A172 (cell line): Measurements from ENCODE around the gene AGPAT3. TPM values are rescaled to one million over a fixed set of nuclear protein-coding genes. Genes with fewer than 3 reads are reported as not detected.

ENCODE experiments used
- DNase-seq: peaks from one replicate; pipeline ENCODE4 v3.0.0-alpha.2; 2015; ENCODE audit warnings: low spot score
- total RNA-seq: library from RNA; depleted of rRNA; stranded (reverse); fragments of >200 nt; shearing (Covaris generic); gene quantifications from 2 replicates; pipeline ENCODE4 v1.2.3, GENCODE V29; 2014

The AGPAT3 gene
- total RNA-seq, 1 experiment from 2014 or later: 73.4 TPM

DNA sequence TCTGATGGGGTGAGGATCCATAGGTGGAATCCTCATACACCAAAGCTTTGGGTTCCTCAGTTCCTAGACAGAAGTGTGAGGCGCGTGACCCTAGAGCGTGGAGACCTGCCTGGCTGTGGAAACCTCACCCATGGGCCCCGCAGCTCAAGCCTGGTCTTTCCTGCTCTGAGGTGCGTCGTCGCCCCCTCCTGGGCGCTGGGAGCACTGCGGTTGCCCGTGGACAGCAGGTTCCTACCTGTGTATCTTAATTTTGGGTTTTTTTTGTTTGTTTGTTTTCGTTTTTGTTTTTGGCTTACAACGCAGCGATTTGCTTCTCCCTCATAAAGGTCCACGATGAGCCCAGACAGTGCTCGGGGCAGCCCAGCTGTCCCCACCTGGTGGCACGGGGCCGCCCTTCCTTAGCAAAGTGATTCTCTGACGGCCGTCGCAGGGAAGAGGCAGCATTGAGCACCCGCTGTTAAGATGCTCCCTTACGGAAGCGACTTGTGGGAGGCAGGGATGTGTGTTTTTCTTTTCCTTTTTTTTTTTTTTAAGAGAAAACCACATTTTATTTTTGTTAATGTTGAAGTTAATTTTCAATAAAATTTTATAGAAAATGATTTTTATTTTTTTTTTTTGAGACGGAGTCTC lies 110.6 kb downstream of the AGPAT3 start:
- DNase-seq: peak; percentile 56

DNA sequence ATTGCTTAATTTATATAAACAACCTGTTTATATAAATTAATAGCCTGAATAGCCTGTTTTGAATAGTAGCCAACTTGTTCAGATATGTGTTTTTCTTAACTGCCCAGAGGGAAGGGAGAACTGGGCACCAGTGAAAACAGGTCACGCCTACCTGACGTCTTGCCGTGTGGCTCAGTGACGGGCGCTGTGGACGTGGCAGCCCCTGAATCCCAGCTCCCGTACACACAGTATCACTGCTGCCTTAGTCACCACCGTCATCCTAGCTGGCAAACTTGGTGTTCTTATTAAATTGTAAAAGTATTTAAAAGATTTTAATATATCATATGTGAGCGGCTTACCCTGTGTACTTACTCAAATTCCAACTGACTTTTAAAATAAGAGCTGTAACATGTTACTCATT lies 111.6 kb downstream of the AGPAT3 start:
- DNase-seq: no peak

DNA sequence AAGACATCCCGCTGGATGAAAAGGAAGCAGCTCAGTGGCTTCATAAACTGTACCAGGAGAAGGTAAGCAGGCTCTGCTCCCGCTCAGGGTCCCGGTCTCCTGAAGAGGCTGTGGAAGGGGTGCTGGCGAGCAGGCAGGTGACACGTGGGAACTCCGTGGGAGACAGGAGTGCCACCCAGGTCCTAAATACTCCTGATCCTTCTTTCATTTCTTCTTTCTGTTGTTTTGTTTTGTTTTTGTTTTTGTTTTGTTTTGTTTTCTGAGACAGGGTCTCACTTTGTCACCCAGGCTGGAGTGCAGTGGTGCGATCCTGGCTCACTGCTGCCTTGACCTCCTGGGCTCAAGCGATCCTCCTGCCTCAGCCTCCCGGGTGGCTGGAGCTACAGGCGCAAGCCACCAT lies 113.0 kb downstream of the AGPAT3 start:
- DNase-seq: no peak

DNA sequence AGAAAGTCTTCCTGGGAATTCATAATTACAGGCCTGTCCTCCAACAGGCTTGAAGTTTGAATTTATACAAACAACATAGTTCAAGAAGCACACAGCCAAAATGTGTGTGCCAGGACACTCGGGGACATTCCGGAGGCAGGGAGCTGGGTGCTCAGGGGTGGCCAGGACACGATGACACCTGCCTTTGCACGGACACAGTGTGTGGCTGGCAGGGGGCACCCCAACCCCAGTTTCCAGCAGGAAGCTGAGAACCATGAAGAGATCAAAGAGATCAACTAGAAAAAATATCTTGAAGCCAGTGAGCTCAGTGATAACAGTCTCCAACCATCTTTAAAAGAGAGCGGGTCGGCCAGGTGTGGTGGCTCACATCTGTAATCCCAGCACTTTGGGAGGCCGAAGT lies 114.6 kb downstream of the AGPAT3 start:
- DNase-seq: no peak

DNA sequence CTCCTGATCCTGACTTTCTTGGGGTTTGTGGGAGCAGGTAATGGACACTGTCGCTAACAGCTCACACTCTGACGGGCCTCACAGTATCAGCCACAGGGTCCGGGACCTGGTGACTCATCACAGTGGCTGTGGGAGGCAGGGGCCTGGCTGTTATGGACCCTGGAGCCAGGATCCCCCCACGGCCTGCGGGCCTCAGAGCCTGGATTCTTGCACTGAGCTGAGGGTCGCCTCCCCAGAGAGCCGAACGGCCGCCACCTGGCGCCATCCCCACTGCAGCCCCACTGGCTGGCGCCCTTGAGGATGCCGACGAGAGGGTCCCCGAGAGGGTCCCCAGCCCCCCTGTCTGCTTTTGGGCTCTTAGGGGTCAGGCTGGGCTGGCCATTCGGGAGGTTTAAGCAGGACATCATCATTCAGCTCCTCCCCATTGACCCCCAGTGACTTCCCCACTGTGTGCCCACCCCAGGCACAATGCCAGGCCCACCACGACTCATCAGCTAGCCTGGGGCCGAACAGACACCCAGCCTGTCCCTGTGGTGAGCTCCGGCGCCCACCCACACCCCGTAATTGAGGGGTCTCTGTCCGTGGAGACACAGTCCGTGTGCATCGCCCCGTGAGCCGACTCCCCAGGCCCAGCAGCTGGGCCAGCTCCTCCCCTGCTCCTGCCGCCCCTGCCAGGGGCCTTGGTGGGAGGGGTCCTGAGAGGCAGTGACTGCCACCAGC lies 116.3 kb downstream of the AGPAT3 start:
- no peak for DNase-seq

DNA sequence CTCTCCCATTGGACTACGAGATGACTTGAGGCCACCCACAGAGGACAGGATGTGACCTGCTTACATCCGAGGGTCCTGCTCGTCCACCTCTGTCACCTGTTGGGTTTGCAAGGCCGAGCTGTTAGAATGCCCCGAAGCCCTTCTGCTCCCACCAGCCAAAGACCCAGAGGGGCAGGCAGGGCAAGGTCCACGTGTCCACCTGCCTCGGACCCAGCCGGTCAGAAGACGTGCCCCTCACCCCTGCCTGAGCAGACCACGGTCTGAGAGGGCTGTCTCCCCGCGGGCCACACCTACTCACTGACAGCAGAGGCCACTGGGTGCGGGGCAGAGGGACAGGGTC lies 116.8 kb downstream of the AGPAT3 start:
- DNase-seq: no peak

DNA sequence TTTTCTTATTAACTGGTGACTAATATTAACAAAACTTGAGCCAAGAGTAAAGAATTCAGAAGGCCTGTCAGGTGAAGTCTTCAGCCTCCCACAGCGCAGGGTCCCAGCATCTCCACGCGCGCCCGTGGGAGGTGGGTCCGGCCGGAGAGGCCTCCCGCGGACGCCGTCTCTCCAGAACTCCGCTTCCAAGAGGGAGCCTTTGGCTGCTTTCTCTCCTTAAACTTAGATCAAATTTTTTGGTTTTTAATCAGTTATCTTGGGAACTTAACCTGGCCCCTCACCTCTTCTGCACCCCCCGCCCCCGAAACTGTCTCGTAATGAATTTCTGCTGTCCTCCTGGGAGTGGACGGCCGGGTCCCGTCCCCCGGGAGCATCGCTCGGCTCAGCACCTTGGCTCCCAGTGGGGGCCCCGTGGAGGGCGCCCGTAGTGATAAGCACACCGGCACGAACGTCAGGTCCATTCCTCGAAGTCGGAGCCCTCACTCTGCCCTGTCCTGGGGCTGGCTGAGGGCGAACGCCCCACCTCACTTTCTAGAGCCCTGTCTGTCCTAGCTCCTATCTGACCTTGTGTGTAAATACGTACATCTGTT lies 117.6 kb downstream of the AGPAT3 start:
- DNase-seq: no peak

DNA sequence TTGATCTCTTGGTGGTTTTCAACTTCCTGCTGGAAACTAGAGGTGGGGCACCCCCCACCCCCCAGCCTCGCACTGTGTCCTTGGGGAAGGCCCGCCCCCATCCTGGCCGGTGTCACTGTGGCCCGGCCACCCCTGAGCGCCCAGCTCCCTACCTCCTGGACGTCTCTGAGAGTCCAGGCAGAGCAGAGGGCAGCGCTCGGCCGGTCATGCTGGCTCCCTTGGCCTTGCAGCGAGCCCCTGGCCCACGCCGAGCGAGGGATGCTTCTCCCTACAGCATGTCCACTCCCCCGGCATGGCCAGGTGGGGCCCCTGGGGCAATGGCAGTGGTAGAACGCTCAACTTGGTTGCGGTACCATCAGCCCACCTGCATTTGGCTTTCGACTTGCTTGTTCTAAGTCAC lies 118.4 kb downstream of the AGPAT3 start:
- DNase-seq: no peak

DNA sequence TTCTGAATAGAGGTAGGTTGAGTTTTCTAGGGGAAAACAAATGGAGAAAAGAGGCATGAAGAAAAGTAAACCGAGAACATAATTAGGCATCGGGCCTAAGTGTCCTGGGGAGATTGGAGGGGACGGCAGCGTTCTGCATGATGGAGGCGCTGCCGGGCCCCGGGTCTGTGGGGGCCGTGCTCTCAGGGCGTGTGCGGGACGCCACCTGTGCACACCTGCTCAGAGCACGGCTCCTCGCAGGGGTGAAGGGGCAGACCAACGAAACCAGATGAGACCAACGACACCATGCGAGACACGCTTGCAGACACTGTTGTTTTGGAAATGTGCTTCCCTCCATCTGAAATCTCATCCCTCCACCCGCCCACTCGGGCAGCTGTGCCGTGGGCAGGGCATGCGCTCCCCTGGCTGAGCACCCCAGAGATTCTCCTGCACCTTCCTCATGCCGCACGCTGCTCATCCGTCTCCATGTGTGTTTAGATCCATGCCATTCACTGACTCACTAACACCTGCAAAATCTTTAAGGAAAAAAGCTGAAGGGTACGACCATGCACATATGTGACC lies 118.9 kb downstream of the AGPAT3 start:
- DNase-seq: no peak

DNA sequence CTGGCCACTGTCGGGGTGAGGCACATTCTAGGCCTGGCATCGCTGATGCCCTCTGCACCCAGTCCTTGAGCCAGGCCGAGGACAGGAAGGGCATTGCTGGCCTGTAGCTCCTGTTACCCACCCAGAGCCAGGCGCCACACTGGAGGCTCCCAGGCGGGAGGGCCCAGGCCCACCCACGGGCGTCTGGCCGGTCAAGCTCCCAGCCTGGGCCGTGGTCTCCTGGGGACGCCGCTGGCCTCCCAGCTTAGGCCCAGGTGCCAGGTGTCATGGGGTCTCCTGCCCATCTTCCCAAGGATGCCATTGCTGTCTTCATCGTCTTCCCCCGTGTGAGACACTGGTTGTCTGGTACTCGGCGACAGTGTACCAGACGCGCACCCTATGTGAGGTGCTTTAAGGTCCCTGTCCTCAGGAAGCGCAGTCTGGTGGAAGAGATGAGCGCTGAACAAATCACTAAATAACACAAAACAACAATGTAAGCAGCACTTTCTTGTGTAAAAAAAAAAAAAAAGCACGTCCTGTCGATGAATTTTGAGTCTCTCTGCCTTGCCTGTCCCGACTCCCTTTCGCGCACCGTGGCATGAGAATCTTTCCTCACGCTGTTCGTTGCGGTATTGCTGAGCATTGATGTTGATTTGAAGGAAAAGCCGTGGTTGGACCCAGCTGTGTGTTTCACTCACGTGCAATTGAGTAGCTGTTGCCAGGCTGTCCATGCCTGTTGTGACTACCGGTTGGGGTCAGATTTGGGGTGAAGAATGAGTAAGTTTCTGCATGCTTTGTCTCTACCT lies 120.1 kb downstream of the AGPAT3 start:
- no peak for DNase-seq

DNA sequence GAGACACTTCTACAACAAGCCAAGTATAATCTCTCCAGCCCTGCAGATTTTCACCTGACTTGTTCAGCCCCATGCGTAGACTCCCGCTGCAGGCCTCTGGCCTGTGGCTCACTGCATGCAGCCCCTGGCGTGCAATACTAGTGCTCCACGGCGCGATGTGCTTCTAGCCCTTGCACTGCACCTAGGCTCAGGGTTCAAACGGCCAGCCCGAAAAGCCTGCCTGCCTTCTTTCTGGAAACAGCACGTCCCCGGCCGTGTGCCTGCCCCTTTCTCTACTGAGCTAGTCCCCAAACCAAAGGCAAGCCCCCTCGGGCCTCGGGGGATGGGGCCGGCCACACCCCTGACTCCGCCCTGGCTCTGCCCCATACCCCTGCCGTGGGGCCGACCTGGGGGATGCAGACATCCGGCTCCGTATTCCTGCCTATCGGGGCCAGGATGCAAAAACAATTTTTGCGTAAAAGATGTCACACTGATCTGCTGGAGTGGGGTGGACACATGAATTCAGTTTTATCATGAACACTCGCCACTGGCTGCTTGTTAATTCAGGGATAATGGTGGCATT lies 120.7 kb downstream of the AGPAT3 start:
- DNase-seq: no peak

DNA sequence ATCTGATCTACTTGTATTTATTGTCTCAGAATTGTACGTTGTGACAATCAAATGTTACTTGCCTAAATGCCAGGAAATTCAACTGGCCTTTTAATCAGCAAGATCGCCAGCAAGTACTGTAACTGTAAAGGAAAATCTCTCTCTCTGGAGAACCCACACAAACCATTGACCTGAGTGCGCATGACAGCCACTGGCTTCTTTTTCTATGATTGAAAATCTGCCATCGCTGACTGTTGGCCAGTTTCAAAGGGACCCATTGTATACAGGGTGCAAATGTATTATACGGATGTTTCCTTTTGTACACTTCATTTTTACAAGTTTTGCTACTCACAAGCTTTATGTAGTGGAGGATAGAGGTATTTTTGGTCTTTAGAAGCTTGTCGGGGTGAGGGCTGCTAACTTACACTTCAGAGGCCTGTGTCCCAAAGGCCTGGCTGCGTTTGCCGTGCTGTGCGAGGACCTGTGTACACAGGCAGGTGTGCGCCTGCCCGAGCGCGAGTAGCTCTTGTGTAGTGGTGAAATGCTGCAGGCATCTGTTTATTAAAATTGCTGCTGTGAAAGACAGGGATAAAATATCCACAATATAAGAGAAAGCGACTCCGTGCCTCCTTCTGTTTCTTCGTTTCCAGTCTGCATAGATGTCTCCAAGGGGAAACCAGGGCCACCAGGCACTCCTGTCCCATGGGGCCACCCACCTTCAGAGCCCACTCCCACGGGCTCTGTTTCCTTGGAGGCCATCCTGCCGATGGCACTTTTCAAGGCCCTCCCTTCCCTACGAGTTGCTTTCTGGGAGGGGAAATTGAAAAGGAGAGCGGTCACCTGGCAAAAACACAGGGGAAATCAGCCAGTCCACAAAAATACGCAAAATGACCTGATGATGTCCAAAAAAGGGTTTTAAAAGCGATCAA lies 121.8 kb downstream of the AGPAT3 start:
- no peak for DNase-seq

DNA sequence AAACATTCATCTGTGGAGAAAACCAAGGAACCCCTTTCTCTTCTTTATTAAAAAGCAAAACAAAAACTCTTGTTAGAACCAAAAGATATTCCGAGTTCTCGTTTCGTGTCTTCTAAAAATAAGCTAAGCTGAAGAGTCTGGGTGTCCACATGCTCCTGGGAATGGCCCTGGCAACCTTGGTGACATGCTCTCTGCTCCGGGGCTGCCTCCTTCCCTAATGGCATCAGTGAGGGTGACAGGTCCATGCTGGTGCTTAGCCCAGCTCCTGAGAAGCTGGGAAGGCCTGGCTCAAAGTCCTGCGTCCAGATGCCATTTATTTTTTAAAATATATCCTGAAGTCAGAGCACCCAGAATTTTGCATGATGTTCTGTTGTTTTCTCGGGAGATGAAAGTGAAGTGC lies 122.5 kb downstream of the AGPAT3 start:
- DNase-seq: no peak

DNA sequence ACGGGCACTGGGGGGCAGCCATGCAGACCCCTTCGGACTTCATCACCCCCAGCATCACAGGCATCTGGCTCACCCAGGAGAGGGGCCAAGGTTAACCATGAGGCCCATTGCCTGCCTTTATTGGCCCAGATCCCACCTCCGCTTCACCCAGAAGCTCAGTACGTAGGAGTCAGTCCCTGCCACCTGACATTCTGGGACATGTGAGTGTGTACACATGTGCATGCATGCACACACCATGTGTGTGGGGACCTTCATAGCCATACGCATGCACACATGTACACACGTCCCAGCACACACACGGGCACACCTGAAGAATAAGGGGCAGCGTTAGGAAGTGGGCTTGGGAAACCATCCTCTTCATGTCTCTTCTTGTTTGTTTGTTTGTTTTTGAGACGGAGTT lies 123.0 kb downstream of the AGPAT3 start:
- no peak for DNase-seq

DNA sequence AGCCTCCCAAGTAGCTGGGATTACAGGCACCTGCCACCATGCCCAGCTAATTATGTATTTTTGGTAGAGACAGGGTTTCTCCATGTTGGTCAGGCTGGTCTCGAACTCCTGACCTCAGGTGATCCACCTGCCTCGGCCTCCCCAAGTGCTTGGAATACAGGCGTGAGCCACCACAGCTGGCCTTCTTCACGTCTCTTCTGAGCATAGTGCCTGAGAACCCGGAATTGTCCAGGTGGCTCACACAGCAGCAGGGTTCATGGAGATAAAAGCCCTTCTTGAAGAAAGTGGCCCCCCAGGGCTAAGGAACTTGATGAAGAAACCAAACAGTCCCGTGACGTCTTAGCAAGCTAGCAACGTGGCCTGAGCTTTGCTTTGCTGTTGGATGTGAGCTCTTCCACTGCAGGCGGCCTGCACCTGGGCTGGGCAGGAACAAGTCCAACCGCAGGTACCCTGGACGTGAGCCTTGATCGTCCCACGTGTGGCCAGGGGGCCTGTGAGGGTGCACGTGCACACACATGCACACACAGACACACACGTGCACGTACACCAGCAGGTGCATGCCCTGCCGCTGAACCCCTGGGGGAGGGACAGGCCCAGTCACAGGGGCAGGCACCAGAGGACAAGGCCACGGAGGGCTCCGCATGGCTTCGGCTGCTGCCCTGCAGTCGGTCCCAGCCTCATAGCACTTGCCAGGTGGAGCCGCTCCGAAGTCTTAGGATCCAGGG lies 123.6 kb downstream of the AGPAT3 start:
- no peak for DNase-seq

DNA sequence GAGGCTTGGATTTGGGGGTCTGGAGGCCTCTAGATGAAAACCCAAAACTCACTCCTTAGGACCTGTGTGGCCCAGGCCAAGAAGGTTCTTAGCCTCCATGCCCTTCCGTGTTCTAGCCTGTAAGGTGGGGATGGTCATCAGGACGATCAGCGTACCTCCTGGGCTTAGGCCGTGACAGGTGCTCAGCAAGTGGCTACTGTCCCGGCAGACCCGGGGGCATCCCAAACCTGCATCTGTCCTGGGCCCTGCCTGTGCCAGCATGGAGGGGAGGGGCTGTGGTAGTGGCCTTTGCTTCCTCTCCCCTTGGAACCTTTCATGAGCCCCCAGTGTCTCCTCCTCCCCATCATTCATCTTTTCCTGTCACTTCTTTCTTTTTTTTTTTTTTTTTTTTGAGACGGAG lies 124.4 kb downstream of the AGPAT3 start:
- DNase-seq: no peak

DNA sequence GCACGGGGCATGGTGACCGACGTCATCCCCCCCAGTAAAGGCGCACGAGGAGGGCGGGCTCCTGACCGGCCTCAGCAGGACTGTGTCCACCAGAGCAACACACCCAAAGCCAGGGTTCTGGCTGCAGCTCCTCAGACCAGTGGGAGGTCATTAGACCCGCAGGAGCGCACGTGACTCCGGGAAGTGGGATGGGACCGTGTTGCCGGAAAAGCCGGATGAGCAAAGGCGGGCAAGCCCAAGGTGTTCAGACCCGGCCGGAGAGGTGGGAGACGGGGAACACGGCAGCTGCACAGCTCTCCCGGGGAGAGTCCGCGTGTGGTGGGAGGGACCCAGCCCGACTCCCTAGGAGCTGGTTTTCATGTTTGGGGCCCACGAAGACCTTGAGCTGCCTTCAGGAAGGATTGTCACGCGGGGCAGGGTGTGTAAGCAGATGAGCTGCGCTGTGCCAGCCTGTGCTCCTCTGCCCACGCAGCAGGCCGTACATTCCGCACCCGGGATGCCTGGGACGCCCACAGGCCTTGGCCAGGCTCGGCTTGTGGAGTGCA lies 126.5 kb downstream of the AGPAT3 start:
- no peak for DNase-seq

DNA sequence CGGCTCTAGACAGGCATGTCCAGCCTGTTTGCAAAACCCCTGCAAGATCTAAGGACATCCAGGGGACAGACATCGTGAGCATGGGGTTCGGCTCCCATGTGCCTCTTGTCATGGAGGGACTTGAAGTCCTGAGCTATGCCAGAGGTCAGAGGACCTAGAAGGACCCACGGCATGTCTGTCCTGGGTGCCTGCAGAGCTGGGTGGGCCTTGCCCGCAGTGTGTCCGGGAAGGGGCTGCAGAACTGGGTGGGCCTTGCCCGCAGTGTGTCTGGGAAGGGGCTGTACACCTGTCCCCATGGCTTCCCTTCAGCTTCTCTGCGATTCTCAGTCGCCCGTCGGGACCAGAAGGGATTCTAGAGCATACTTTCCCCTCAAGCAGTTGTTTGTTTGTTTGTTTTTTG lies 127.1 kb downstream of the AGPAT3 start:
- no peak for DNase-seq

DNA sequence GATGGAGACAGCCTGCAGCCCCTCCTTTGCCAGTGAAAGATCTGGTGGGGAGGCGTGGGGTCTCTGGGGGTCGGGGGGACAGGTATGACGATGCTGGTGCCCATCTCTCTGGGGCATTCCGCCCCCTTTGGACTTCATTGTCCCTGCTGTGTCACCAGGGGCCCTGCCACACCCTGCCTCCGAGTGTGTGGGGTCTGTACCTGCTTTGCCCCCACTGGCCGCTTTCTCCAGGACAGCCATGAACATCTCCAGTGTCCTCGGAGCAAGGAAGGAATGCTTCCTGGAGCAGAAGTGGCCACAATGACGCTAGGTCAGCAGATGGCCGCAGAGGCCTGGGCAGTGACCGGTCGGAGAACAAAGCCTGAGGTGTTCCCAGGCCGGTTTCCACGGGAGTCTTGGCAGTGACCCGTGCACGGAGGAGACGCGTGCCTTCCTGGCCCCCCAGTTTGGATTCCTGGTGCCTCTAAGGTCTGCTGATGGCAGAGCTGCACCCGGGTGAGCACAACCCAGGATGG lies 128.5 kb downstream of the AGPAT3 start:
- no peak for DNase-seq

DNA sequence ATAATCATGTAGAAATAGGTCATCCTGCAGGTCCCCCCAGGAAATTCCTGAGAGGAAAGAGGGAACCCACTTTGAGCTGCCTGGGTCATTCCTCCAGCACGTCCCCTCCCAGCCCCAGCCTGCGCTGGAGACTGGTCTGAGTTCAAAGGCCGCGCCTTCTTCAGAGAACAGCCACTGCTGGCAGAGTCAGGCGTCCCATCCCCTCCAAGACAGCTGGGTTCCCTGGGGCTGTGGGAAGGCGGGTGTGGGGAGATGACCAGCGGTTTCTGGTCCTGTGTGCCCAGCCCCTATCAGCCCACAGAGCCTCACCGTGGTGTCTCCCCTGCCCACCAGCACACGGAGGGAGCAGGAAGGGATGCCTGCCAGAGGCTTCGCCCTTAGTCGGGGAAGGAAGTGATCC lies 129.1 kb downstream of the AGPAT3 start:
- no peak for DNase-seq
